ENCODE data around the gene ESPNL. TPM values are rescaled to one million over a fixed set of nuclear protein-coding genes. Genes with fewer than 3 reads are reported as not detected.
"Not testable (repeated sequence)": the region's sequence is repeated elsewhere in the genome, so short reads cannot be mapped to it uniquely, and the experiment has no call there.

ESPNL gene
- total and polyA plus RNA-seq, 9 of the 15 experiments (the other 6 are each of a cell fraction or from before 2014, with no cell fraction given) = 0.03 to 0.09 (median 0.05) TPM; not detected in 3

- ATAC-seq = peak; percentile 83
- TF ChIP-seq ZFX (CRISPR knock-in tag; IDR thresholded peaks at IDR 0.05) (peak; percentile 2; the same call in 1 of the 2 replicates), ZNF347 (CRISPR knock-in tag; IDR thresholded peaks at IDR 0.05; ENCODE audit: low read depth) (no peak), ZBTB33 (CRISPR knock-in tag; IDR thresholded peaks at IDR 0.05) (peak; percentile 76; the same call in 1 of the 2 replicates), CTCF (IDR thresholded peaks at IDR 0.05 in 2 of 3, conservative IDR thresholded peaks at IDR 0.05 in 1 of 3; ENCODE audit: insufficient read depth in 2 of 3, low read depth in 1 of 3, low read length in 3 of 3) (peak in 1 of 3 experiments; percentile 15; a peak in 1 of 6 replicates), CEBPB (tag; IDR thresholded peaks at IDR 0.05) (no peak)
- WGBS (ENCODE audit: insufficient coverage, low coverage, missing lambda C conversion rate) = 45% methylated on average over 18 of the region's 32 CpGs
- no peaks in the 10 kb centered on the region for H3K9me1 ChIP-seq (ENCODE audit: control insufficient read depth, insufficient read depth, low read length)
- no TSS peak for BruUV-seq (replicated peaks)
- no peak overlapping the region for H3K4me2 ChIP-seq (ENCODE audit: insufficient read depth, low read length)
- intact Hi-C loops (cut with micrococcal nuclease) = no loop called here
- peak overlapping the region in 1 of 2 experiments; percentile 74; a peak in 2 of 4 replicates for H3K9ac ChIP-seq (ENCODE audit: insufficient read depth in 1 of 2, low read depth in 2 of 2, low read length in 2 of 2)
- in situ Hi-C loops (cut with MboI) = no loop called here
- CTCF ChIA-PET (ENCODE audit: low intra/inter-chr PET ratio) = no interaction called here
- no peak overlapping the region for H3K27ac ChIP-seq (ENCODE audit: extremely low read depth, low read depth, low read length)
- POLR2A ChIA-PET = interaction anchor here (0.7 to 1.0 kb wide), 3 partner anchors 10 to 257 kb away, joined by 3 to 4 read pairs (median 3); no protein-coding TSS in a partner anchor
- H3K79me2 ChIP-seq (ENCODE audit: control insufficient read depth, insufficient read depth, low read length) = no peaks in the 10 kb centered on the region
- H3K4me1 ChIP-seq (replicated peaks in 1 of 2; ENCODE audit: control insufficient read depth in 2 of 2, insufficient read depth in 2 of 2, low read length in 2 of 2) = peaks cover 4 to 26% of the 10 kb centered on the region in 2 experiments; a peak in 4 of 5 replicates
- FAIRE-seq = no peak
- DNase-seq (ENCODE audit: extremely low read depth in 1 of 4, low spot score in 3 of 4) = peak in 1 of 4 experiments; percentile 29
- H2AFZ ChIP-seq (ENCODE audit: low read depth, low read length) = peak overlapping the region; percentile 85
- no peaks in the 10 kb centered on the region for H3K36me3 ChIP-seq (ENCODE audit: control insufficient read depth, insufficient read depth, low read length)
- no peaks in the 10 kb centered on the region for H3K9me3 ChIP-seq (replicated peaks; ENCODE audit: control insufficient read depth, insufficient read depth, low read depth, low read length)
- no peaks in the 10 kb centered on the region for H4K20me1 ChIP-seq (replicated peaks; ENCODE audit: control insufficient read depth, insufficient read depth, low read length)
- no peak overlapping the region for H3K4me3 ChIP-seq
- H3K27me3 ChIP-seq (ENCODE audit: control insufficient read depth in 2 of 2, insufficient read depth in 2 of 2, low read length in 2 of 2) = peaks cover 0 to 5% of the 10 kb centered on the region in 2 experiments; a peak in 3 of 5 replicates
Observed at GRCh38 chr2:238114851-238115660, 14.9 kb downstream of the ESPNL start.

GRCh38 chr2:238115709-238116108, 15.6 kb downstream of the ESPNL start:
- H3K4me2 ChIP-seq (ENCODE audit: insufficient read depth, low read length); BruUV-seq (replicated peaks): not testable (repeated sequence)
- WGBS (ENCODE audit: insufficient coverage, low coverage, missing lambda C conversion rate) = 45% methylated on average over 9 of the region's 12 CpGs

More at GRCh38 chr2:238115709-238116108, 15.6 kb downstream of the ESPNL start:
- peaks cover 0 to 12% of the 10 kb centered on the region in 2 experiments; a peak in 4 of 5 replicates for H3K27me3 ChIP-seq (ENCODE audit: control insufficient read depth in 2 of 2, insufficient read depth in 2 of 2, low read length in 2 of 2)
- H3K9ac ChIP-seq (ENCODE audit: insufficient read depth in 1 of 2, low read depth in 2 of 2, low read length in 2 of 2); H3K9me1 ChIP-seq (ENCODE audit: control insufficient read depth, insufficient read depth, low read length); H3K9me3 ChIP-seq (replicated peaks; ENCODE audit: control insufficient read depth, insufficient read depth, low read depth, low read length); DNase-seq (ENCODE audit: extremely low read depth in 1 of 4, low spot score in 3 of 4); H3K36me3 ChIP-seq (ENCODE audit: control insufficient read depth, insufficient read depth, low read length); intact Hi-C loops (cut with micrococcal nuclease); H3K27ac ChIP-seq (ENCODE audit: extremely low read depth, low read depth, low read length); CTCF ChIA-PET (ENCODE audit: low intra/inter-chr PET ratio); H3K4me3 ChIP-seq; FAIRE-seq; H4K20me1 ChIP-seq (replicated peaks; ENCODE audit: control insufficient read depth, insufficient read depth, low read length); H3K79me2 ChIP-seq (ENCODE audit: control insufficient read depth, insufficient read depth, low read length); in situ Hi-C loops (cut with MboI); ATAC-seq: not testable (repeated sequence)
- 0 out of 2 replicates have a peak overlapping the region, but pooled peaks have one; percentile 16 for H2AFZ ChIP-seq (ENCODE audit: low read depth, low read length)
- POLR2A ChIA-PET = interaction anchor here (1.0 kb wide), 1 partner anchor 258 kb away, joined by 3 read pairs; no protein-coding TSS in a partner anchor
- H3K4me1 ChIP-seq (replicated peaks in 1 of 2; ENCODE audit: control insufficient read depth in 2 of 2, insufficient read depth in 2 of 2, low read length in 2 of 2) = peaks cover 4 to 32% of the 10 kb centered on the region in 2 experiments; a peak in 4 of 5 replicates
